ENCODE results near the gene LCE3C. TPM values are rescaled to one million over a fixed set of nuclear protein-coding genes. Genes with fewer than 3 reads are reported as not detected.

Gene LCE3C
- total RNA-seq, 1 experiment from 2014 or later: not detected

Small RNAs within 50 kb of the gene (small RNA-seq; reads per million reads assigned to genes)
- gene LCE3A (not detected), gene LCE3B (not detected)

Other genes with a start within 250 kb of the LCE3C start
- gene FLG2, start 240.2 kb upstream of the LCE3C start, total RNA-seq (2014; rRNA removed; shearing (Covaris generic)): not detected in 2 replicates
- not detected in 2 replicates for gene CRNN, start 186.0 kb upstream of the LCE3C start, total RNA-seq (2014; rRNA removed; shearing (Covaris generic))
- not detected in 2 replicates for gene LCE5A, start 89.4 kb upstream of the LCE3C start, total RNA-seq (2014; rRNA removed; shearing (Covaris generic))
- gene CRCT1, start 85.8 kb upstream of the LCE3C start, total RNA-seq (2014; rRNA removed; shearing (Covaris generic)): 0.15 TPM in 1 of 2 replicates, not detected in the other
- not detected in 2 replicates for gene LCE3E, start 33.5 kb upstream of the LCE3C start, total RNA-seq (2014; rRNA removed; shearing (Covaris generic))
- gene LCE3D, start 19.7 kb upstream of the LCE3C start, total RNA-seq (2014; rRNA removed; shearing (Covaris generic)): not detected in 2 replicates
- not detected in 2 replicates for gene LCE3B, start 13.6 kb downstream of the LCE3C start, total RNA-seq (2014; rRNA removed; shearing (Covaris generic))
- not detected in 2 replicates for gene LCE3A, start 22.9 kb downstream of the LCE3C start, total RNA-seq (2014; rRNA removed; shearing (Covaris generic))
- not detected in 2 replicates for gene LCE2D, start 63.1 kb downstream of the LCE3C start, total RNA-seq (2014; rRNA removed; shearing (Covaris generic))
- gene LCE2C, start 75.0 kb downstream of the LCE3C start, total RNA-seq (2014; rRNA removed; shearing (Covaris generic)): not detected in 2 replicates
- gene LCE2B, start 85.9 kb downstream of the LCE3C start, total RNA-seq (2014; rRNA removed; shearing (Covaris generic)): not detected in 2 replicates
- gene LCE2A, start 98.1 kb downstream of the LCE3C start, total RNA-seq (2014; rRNA removed; shearing (Covaris generic)): not detected in 2 replicates
- gene LCE4A, start 107.9 kb downstream of the LCE3C start, total RNA-seq (2014; rRNA removed; shearing (Covaris generic)): not detected in 2 replicates
- gene KPRP, start 157.8 kb downstream of the LCE3C start, total RNA-seq (2014; rRNA removed; shearing (Covaris generic)): not detected in 2 replicates
- not detected in 2 replicates for gene LCE1F, start 174.9 kb downstream of the LCE3C start, total RNA-seq (2014; rRNA removed; shearing (Covaris generic))
- gene LCE1E, start 186.0 kb downstream of the LCE3C start, total RNA-seq (2014; rRNA removed; shearing (Covaris generic)): 3.0 and 5.2 TPM in 2 replicates
- gene LCE1D, start 196.5 kb downstream of the LCE3C start, total RNA-seq (2014; rRNA removed; shearing (Covaris generic)): not detected in 2 replicates
- not detected in 2 replicates for gene LCE1C, start 206.4 kb downstream of the LCE3C start, total RNA-seq (2014; rRNA removed; shearing (Covaris generic))
- gene LCE1B, start 211.7 kb downstream of the LCE3C start, total RNA-seq (2014; rRNA removed; shearing (Covaris generic)): not detected in 2 replicates
- not detected in 2 replicates for gene LCE1A, start 227.2 kb downstream of the LCE3C start, total RNA-seq (2014; rRNA removed; shearing (Covaris generic))
- not detected in 2 replicates for gene LCE6A, start 242.6 kb downstream of the LCE3C start, total RNA-seq (2014; rRNA removed; shearing (Covaris generic))

All from HT-29 (cell line).